Choroid plexus epithelial cell (primary cell): ENCODE measurements around the gene PKP3.

ENCODE experiments used
- DNase-seq: peaks from one replicate; pipeline ENCODE4 v3.0.0-alpha.2; 2010; ENCODE audit warnings: low read depth
- H3K4me3 ChIP-seq: 2 replicates; pipeline ENCODE4 v1.5.1; 2011; ENCODE audit warnings: low read depth, mild to moderate bottlenecking, control low read depth, low read length, moderate library complexity
- CTCF ChIP-seq: conservative IDR thresholded peaks from 2 replicates; pipeline ENCODE4 v1.5.1; 2011; ENCODE audit warnings: low read depth, mild to moderate bottlenecking, control low read depth, inconsistent platforms, low read length, moderate library complexity

The PKP3 gene

GRCh38 chr11:443542-444199, 49.7 kb downstream of the PKP3 start:
- DNase-seq, result peak; percentile 79
- no peak overlapping the region for H3K4me3 ChIP-seq
- no peak for TF ChIP-seq CTCF

- peak overlapping the region; percentile 7 for H3K4me3 ChIP-seq
- no peak for TF ChIP-seq CTCF
- peak; percentile 29 for DNase-seq
These were observed 50.6 kb downstream of the PKP3 start for GRCh38 chr11:444396-445144.

GRCh38 chr11:445765-446588, 52.0 kb downstream of the PKP3 start:
- H3K4me3 ChIP-seq, result no peak overlapping the region
- DNase-seq, result no peak
- TF ChIP-seq CTCF, result no peak

- no peak for TF ChIP-seq CTCF
- no peak overlapping the region for H3K4me3 ChIP-seq
- DNase-seq, result no peak
These were observed 52.9 kb downstream of the PKP3 start for GRCh38 chr11:446891-447290.

- peak overlapping the region; percentile 75 for H3K4me3 ChIP-seq
- peak; percentile 82 for TF ChIP-seq CTCF
- DNase-seq, result peak; percentile 94
These were observed 54.1 kb downstream of the PKP3 start for GRCh38 chr11:447923-448731.

- H3K4me3 ChIP-seq, result peak within 1 kb of the TSS; percentile 86
- TF ChIP-seq CTCF, result no peak
- DNase-seq, result peak; percentile 98
These were observed 56.1 kb downstream of the PKP3 start, which contains the start of gene PTDSS2 for GRCh38 chr11:449889-450808. TSS of gene PTDSS2 (plus strand) at chr11:450279. CDS start at chr11:450456, 177 bp downstream.
